ENCODE data around the gene KRTAP4-5.

GRCh38 chr17:41150026-41150425 is 401 bp upstream of the KRTAP4-5 start:
- TF ChIP-seq POLR2A (IDR thresholded peaks at IDR 0.05) = no peak
- no peak for TF ChIP-seq CTCF (IDR thresholded peaks at IDR 0.05)

All from testis (tissue), 2 donors.